Measurements from ENCODE around the gene ABCC8. TPM values are rescaled to one million over a fixed set of nuclear protein-coding genes. Genes with fewer than 3 reads are reported as not detected.
A peak's percentile ranks its signal among the peaks of the same experiment; 100 is the strongest.

The ABCC8 gene
- total and polyA plus RNA-seq, 2 of the 8 experiments (the other 6 are each of a cell fraction or from before 2014, with no cell fraction given): 3.7 to 4.9 TPM

DNA sequence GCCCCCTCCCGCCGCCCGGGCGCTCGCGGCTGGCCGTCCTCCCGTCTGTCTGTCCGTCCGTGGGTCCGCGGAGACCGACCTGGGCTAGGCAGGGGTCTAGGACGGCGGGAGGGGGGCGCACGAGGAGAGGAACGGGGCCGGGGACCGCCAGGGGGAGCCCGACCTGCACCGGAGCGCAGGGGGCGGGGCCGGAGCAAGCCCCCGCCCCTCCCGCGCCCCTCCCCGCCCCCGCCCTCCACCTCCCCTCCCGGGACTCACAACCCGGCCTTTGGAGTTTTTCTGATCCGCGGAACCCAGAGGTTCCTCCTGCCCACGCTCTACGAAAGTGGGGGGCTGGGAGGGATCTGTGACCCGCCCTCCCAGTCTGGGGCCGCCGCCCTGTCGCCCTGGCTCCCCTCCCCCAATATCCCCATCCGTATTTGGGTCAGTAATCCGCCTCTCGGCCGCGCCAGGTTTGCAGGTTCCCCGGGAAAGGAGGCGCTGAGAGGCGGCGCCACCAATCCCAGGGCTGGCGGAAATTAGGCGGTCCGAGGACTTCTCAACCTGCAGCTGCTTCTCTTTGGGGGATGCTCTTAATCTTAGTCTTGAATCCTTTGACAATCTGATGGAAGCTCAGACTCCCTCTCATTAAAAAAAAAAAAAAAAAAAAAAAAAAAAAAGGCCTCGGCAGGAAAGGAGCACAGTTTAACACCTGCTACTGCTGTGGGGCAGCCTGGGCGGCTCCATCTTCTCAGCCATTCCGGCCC, 87.3 kb downstream of the ABCC8 start (continued):
- TF ChIP-seq E2F6 (IDR thresholded peaks at IDR 0.05) (peak; percentile 9; the same call in 1 of the 2 replicates), SP4 (IDR thresholded peaks at IDR 0.05; ENCODE audit: low read length) (peak; percentile 47; the same call in 1 of the 2 replicates), PHF8 (conservative IDR thresholded peaks at IDR 0.05; ENCODE audit: low read depth, low read length) (0 out of 2 replicates have a peak, but pooled peaks have one; percentile 33), CREB1 (IDR thresholded peaks at IDR 0.05) (peak; percentile 37; the same call in 1 of the 2 replicates), KDM1A (IDR thresholded peaks at IDR 0.05; ENCODE audit: borderline replicate concordance, low read length) (0 out of 2 replicates have a peak, but pooled peaks have one; percentile 39), TBP (IDR thresholded peaks at IDR 0.05; ENCODE audit: low read depth, low read length) (no peak; the same call in 1 of the 2 replicates), ZNF274 (IDR thresholded peaks at IDR 0.05; ENCODE audit: borderline replicate concordance, extremely low read depth, low read length) (no peak), YY1 (IDR thresholded peaks at IDR 0.05; ENCODE audit: low read depth, low read length) (no peak), ASH2L (IDR thresholded peaks at IDR 0.05; ENCODE audit: low read length) (peak; percentile 36), RFX5 (IDR thresholded peaks at IDR 0.05; ENCODE audit: borderline replicate concordance, low read depth, low read length) (no peak), SIN3A (conservative IDR thresholded peaks at IDR 0.05 in 1 of 2, IDR thresholded peaks at IDR 0.05 in 1 of 2; ENCODE audit: low read depth in 1 of 2, low read length in 2 of 2) (peak in 1 of 2 experiments; percentile 15; a peak in 1 of 4 replicates), KDM4A (IDR thresholded peaks at IDR 0.05; ENCODE audit: low read depth, low read length, severe bottlenecking) (peak; percentile 38), FOSL1 (IDR thresholded peaks at IDR 0.05; ENCODE audit: insufficient read depth, low read depth, low read length) (no peak), EGR1 (IDR thresholded peaks at IDR 0.05; ENCODE audit: borderline replicate concordance, low read depth, low read length) (peak; percentile 77), CTCF (IDR thresholded peaks at IDR 0.05; ENCODE audit: control extremely low read depth in 1 of 3, insufficient read depth in 1 of 3, low read depth in 1 of 3, low read length in 3 of 3) (peak; percentile 41 to 82 (median 78)), BACH1 (IDR thresholded peaks at IDR 0.05; ENCODE audit: low read length) (peak; percentile 64; the same call in 1 of the 2 replicates), EZH2 (IDR thresholded peaks at IDR 0.05; ENCODE audit: low read depth, low read length, severe bottlenecking) (no peak), POLR2A (IDR thresholded peaks at IDR 0.05; ENCODE audit: control extremely low read depth in 1 of 2, low read depth in 2 of 2, low read length in 2 of 2) (no peak)
